ENCODE data around the gene OR4C45. TPM values are rescaled to one million over a fixed set of nuclear protein-coding genes. Genes with fewer than 3 reads are reported as not detected.

Gene OR4C45
- total and polyA plus RNA-seq, 9 of the 15 experiments (the other 6 are each of a cell fraction or from before 2014, with no cell fraction given): not detected

- TF ChIP-seq GATA2 (CRISPR knock-in tag; IDR thresholded peaks at IDR 0.05): no peak
- no peak for TF ChIP-seq CLOCK (CRISPR knock-in tag; IDR thresholded peaks at IDR 0.05; ENCODE audit: borderline replicate concordance)
- no peak for TF ChIP-seq NR2F6 (CRISPR knock-in tag; IDR thresholded peaks at IDR 0.05)
- TF ChIP-seq ZEB2 (IDR thresholded peaks at IDR 0.05): no peak
- TF ChIP-seq OTX1 (CRISPR knock-in tag; IDR thresholded peaks at IDR 0.05): no peak
- no peak for TF ChIP-seq POLR2B (IDR thresholded peaks at IDR 0.05; ENCODE audit: low read depth, partially characterized antibody)
- TF ChIP-seq THRA (IDR thresholded peaks at IDR 0.05): no peak
- TF ChIP-seq ETS2 (tag; IDR thresholded peaks at IDR 0.05; ENCODE audit: borderline replicate concordance, poor library complexity, severe bottlenecking): no peak
Observed at GRCh38 chr11:50080256-50080655, 47.6 kb downstream of the OR4C45 start (continued).

Other genes with a start within 250 kb of the OR4C45 start
- gene OR4C13, start 80.5 kb upstream of the OR4C45 start, total RNA-seq (2014; rRNA removed): not detected in 2 replicates
- not detected in 2 replicates for gene OR4C13, start 80.5 kb upstream of the OR4C45 start, total RNA-seq (2014; rRNA removed; fragmentation: Illumina TruSeq; extraction: Trizol)
- gene OR4C13, start 80.5 kb upstream of the OR4C45 start, total RNA-seq (2015; rRNA removed; fragmentation: Illumina TruSeq; extraction: Trizol): not detected in 2 replicates
- gene OR4C13, start 80.5 kb upstream of the OR4C45 start, total RNA-seq (2021): not detected in 2 replicates
- not detected in 2 replicates for gene OR4C13, start 80.5 kb upstream of the OR4C45 start, polyA plus RNA-seq (2011; rRNA removed)
- not detected in 2 replicates for gene OR4C13, start 80.5 kb upstream of the OR4C45 start, polyA plus RNA-seq (2014; fragmentation: Illumina TruSeq; extraction: Trizol)
- not detected for gene OR4C13, start 80.5 kb upstream of the OR4C45 start, polyA plus RNA-seq (2014; fragmentation: Nextera tagmentation; extraction: Ambion mirVana)
- not detected in 2 replicates for gene OR4C13, start 80.5 kb upstream of the OR4C45 start, polyA plus RNA-seq (2014; rRNA removed)
- gene OR4C12, start 50.3 kb upstream of the OR4C45 start, total RNA-seq (2014; rRNA removed): not detected in 2 replicates
- not detected in 2 replicates for gene OR4C12, start 50.3 kb upstream of the OR4C45 start, total RNA-seq (2014; rRNA removed; fragmentation: Illumina TruSeq; extraction: Trizol)
- gene OR4C12, start 50.3 kb upstream of the OR4C45 start, total RNA-seq (2015; rRNA removed; fragmentation: Illumina TruSeq; extraction: Trizol): not detected in 2 replicates
- not detected in 2 replicates for gene OR4C12, start 50.3 kb upstream of the OR4C45 start, total RNA-seq (2021)
- not detected in 2 replicates for gene OR4C12, start 50.3 kb upstream of the OR4C45 start, polyA plus RNA-seq (2011; rRNA removed)
- gene OR4C12, start 50.3 kb upstream of the OR4C45 start, polyA plus RNA-seq (2014; fragmentation: Illumina TruSeq; extraction: Trizol): not detected in 2 replicates
- gene OR4C12, start 50.3 kb upstream of the OR4C45 start, polyA plus RNA-seq (2014; fragmentation: Nextera tagmentation; extraction: Ambion mirVana): not detected
- not detected in 2 replicates for gene OR4C12, start 50.3 kb upstream of the OR4C45 start, polyA plus RNA-seq (2014; rRNA removed)

Measured in K562 (cell line).